Measurements from ENCODE around the gene ST8SIA3.
"Not testable (repeated sequence)": the region's sequence is repeated elsewhere in the genome, so short reads cannot be mapped to it uniquely, and the experiment has no call there.

ST8SIA3 gene

DNA sequence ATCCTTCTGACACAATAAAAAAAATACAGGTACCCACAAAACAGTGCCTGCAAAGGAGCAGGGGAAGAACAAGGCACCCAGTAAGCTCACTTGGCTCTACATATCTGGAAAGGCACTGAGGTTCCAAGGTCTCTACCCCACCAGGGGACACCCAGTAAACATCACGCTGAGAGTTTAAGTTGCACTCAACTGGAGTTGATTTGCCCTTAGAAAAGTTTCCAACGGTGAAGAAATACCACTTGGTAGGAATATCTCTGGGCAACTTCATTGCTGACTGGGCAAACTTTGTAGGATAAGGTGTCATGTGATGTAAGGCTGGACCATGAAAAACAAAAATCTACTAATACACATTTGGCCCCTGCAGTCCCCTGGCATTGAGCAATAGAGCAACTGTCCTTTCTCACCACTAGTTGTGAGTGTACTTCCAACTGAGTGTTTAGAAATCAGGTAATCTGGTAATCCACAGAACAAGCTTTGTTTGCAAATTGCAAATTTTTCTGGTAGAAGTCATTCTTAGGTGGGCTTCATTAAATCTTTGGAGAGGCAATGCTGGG is 14.2 kb downstream of the ST8SIA3 start:
- DNase-seq (ENCODE audit: low read depth, low spot score) = no peak

DNA sequence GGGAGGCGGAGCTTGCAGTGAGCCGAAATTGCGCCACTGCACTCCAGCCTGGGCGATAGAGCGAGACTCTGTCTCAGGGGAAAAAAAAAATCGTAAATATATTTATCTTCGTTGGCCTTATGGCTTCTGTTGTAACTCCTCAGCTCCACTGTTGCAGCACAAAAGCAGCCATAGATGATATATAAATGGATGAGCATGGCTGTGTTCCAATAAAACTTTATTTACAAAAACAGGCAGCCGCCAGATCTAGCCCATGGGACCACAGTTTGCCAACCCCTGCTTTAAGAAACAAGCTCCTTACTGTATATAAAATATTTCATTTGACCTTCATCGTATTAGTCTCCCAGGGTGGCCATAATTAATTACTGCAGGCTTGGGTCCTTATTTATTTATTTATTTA is 20.1 kb downstream of the ST8SIA3 start:
- DNase-seq (ENCODE audit: low read depth, low spot score) = no peak

DNA sequence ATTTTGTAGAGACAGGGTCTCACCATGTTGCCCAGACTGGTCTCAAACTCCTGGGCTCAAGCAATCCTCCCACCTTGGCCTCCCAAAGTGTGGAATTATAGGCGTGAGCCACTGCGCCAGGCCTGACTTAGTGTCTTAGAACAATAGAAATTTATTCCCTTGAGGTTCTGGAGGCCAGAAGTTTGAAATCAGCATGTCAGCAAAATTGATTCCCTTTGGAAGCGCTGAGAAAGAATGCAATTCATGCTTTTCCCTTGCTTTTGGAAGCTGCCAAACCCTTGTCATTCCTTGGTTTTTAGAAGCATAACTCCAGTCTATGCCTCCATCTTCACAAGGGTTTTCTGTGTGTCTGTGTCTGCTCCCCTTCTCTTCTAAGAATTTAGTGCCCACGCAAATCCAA is 20.7 kb downstream of the ST8SIA3 start:
- no peak for DNase-seq (ENCODE audit: low read depth, low spot score)

DNA sequence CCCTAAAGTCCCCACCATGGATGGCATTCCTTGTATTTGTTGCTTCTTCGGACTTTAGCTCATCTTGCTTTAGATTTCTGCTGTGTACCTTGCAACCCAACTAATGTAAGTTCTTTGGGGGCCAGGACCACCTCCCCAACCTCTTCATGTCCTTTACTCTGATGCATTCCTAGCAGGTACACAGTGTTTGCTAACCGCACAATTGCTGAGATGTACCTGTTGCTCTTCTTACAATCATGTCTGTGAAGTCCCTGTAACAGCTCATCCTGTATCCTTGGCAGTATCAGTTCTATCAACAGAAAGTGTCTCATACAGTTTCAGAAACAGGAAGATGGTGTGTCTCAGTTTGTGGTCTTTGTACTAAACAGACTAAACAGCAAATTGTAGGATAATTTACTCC is 24.1 kb downstream of the ST8SIA3 start:
- no peak for DNase-seq (ENCODE audit: low read depth, low spot score)

DNA sequence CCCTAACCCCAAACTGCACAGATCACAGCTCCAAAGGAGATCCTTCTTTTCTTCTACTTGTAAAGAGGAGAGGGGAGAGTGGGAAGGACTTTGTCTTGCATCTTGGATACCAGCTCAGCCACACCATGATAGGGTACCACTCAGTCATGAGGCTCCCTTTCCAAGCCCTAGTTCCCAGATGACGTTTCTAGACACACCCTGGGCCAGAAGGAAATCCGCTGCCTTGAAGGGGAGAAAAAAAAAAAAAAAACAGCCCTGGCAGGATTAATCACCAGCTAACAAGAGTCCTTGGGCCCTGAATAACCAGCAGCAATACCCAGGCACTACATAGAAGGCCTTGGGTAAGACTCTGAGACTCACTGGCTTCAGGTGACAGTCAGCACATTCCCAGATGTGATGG is 36.9 kb downstream of the ST8SIA3 start:
- DNase-seq (ENCODE audit: low read depth, low spot score) = no peak

DNA sequence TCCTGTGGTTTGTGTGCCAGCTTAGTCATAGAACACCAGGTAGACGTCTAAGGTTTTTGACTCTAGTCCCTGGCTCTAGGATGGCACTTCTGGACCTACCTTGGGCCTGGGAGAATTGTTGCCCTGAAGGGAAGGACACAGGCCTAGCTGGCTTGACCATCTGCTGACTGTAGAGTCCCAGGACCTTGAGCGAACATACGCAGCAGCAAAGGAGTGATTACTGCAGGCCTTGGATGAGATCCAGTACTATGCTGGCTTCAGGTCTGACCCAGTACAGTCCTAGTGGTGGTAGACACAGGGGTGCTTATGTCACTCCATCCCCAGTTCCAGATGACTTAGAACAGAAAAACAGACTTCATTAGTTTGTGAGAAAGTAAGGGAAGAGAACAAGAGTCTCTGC is 37.7 kb downstream of the ST8SIA3 start:
- DNase-seq (ENCODE audit: low read depth, low spot score) = no peak

DNA sequence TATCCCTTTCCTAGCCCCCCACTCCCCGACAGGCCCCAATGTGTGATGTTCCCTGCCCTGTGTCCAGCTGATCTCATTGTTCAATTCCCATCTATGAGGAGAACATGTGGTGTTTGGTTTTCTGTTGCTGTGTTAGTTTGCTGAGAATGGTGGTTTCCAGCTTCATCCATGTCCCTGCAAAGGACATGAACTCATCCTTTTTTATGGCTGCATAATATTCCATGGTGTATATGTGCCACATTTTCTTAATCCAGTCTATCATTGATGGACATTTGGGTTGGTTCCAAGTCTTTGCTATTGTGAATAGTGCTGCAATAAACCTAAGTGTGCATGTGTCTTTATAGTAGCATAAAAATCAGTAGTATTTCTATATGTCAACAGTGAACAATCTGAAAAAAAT is 42.4 kb downstream of the ST8SIA3 start:
- not testable (repeated sequence) for DNase-seq (ENCODE audit: low read depth, low spot score)

DNA sequence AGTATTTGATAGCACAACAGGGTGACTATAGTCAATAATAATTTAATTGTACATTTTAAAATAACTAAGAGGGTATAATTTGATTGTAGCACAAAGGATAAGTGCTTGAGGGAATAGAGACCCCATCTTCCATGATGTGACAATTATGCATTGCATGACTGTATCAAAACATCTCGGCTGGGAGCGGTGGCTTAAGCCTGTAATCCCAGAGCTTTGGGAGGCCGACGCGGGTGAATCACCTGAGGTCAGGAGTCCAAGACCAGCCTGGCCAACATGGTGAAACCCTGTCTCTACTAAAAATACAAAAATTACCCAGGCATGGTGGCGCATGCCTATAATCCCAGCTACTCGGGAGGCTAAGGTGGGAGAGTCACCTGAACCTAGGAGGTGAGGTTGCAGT is 44.5 kb downstream of the ST8SIA3 start:
- DNase-seq (ENCODE audit: low read depth, low spot score) = not testable (repeated sequence)

DNA sequence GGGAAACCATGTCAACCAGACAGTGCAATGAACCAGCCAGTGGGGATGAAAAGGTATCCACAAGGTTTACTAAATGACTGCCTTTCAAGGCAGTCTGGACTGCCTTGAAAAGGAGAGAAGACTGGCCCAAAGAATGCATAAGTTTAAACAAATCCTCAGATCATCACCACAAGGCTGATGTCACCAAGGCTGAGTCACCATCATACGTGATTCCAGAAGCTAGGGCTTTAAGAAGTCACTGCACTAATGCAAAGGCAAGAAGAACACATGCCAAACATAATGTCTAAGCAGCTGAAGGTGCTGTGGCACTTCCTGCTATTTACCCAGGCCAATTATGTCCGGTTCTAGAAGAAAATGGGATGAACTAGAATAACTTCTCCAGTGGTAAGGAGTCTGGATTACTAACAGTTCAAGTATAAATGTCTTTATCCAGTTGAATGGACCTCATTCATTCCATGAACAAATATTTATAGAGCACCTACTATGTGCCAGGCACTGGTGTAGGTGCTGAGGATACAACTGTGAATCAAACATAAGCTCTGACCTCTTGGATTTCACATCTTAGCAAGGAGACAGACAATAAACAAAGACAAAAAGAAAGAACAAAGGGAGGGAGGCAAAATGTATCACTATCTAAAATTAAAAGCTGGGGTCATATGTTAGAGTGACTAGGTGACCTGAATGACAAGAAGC is 45.2 kb downstream of the ST8SIA3 start:
- no peak for DNase-seq (ENCODE audit: low read depth, low spot score)

DNA sequence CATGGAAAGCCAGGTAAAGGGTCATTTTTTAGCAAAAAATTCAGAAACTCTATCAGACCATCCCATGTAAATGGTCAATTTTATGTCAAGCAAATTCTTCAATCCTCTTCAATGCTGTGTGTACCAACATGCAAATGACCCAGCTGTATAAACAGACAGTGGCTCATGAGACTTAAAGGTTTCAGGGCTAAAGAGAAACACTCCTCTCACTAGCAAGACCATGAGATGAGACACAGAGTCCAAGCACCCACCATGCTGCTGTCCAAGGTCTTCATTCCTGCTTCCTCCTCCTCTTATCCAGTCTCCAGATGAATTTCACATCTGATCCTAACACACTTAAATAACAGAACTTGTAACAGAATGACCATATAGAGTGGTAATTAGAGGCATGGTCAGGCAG is 52.0 kb downstream of the ST8SIA3 start:
- no peak for DNase-seq (ENCODE audit: low read depth, low spot score)

DNA sequence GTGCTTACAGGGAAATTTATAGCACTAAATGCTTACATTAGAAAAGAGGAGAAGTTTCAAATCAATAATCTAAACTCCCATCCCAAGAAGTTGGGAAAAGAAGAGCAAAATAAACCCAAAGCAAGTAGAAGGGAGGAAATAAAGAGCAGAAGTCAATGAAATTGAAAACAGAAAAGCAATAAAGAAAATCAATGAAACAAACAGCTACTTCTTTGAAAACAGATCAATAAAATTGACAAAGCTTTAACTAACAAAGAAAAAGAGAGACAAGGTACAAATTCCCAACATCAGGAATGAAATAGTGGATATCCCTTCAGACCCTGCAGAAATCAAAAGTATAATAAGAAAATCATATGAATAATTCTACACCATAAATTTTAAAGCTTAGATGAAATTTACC is 57.3 kb downstream of the ST8SIA3 start:
- no peak for DNase-seq (ENCODE audit: low read depth, low spot score)

DNA sequence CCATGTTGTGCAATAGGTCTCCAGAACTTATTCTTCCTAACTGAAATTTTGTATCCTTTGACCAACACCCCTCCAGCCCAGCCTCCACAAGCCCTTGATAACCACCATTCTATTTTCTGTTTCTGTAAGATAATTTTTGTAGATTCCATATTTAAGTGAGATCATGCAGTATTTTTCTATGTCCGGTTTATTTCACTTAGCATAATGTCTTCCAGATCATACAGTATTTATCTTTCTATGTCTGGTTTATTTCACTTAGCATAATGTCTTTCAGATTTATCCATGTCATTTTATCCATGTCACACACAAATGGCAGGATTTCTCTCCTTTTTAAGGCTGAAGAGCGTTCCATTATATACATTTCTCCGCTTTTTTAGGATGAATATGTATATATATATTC is 58.4 kb downstream of the ST8SIA3 start:
- DNase-seq (ENCODE audit: low read depth, low spot score) = no peak

DNA sequence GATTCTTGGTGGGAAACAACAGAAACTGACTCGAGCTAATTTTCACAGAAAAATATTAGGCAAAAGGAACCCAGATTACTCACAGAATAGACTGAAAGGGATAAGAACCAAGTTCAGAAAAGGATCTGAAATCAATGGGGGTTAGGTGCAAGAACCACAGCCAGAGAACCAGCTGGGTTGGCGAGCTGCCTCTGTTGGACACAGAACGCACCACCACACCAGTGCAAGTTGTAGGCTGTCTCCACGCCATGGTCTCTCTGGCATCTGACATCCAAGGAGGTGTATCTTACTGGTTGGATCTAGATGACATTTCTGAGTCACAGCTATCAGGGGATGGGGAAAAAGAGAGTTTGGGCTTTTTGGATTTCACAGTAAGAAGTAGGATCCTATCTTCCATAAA is 64.2 kb downstream of the ST8SIA3 start:
- DNase-seq (ENCODE audit: low read depth, low spot score) = no peak

All from brain pericyte (primary cell).